Fibroblast of pulmonary artery (primary cell): Measurements from ENCODE around the gene CAPN5.

Experiments
- DNase-seq: peaks from one replicate; pipeline ENCODE4 v3.0.0-alpha.2; 2010; ENCODE audit warnings: low read depth
- H3K4me3 ChIP-seq: replicated peaks from 2 replicates; pipeline ENCODE4 v1.5.1; 2011; ENCODE audit warnings: low read depth, mild to moderate bottlenecking, control low read depth, low read length, moderate library complexity
- CTCF ChIP-seq: IDR thresholded peaks from 2 replicates; pipeline ENCODE4 v1.5.1; 2011; ENCODE audit warnings: mild to moderate bottlenecking, control low read depth, low read length, inconsistent platforms; ENCODE audit errors: missing control alignments

Gene CAPN5

GRCh38 chr11:77143405-77144020 is 76.7 kb downstream of the CAPN5 start:
- no peak for TF ChIP-seq CTCF
- no peak for DNase-seq
- H3K4me3 ChIP-seq = no peak overlapping the region

GRCh38 chr11:77144196-77144856 is 77.6 kb downstream of the CAPN5 start:
- TF ChIP-seq CTCF = no peak
- no peak overlapping the region for H3K4me3 ChIP-seq
- DNase-seq = no peak

GRCh38 chr11:77144857-77145428 is 78.2 kb downstream of the CAPN5 start:
- no peak overlapping the region for H3K4me3 ChIP-seq
- no peak for TF ChIP-seq CTCF
- no peak for DNase-seq

- no peak for DNase-seq
- no peak for TF ChIP-seq CTCF
- no peak overlapping the region for H3K4me3 ChIP-seq
Measured at GRCh38 chr11:77146261-77147035, 79.7 kb downstream of the CAPN5 start.

GRCh38 chr11:77147036-77147315 is 80.2 kb downstream of the CAPN5 start:
- H3K4me3 ChIP-seq = no peak overlapping the region
- no peak for DNase-seq
- no peak for TF ChIP-seq CTCF

GRCh38 chr11:77147668-77148321 is 81.0 kb downstream of the CAPN5 start:
- no peak overlapping the region for H3K4me3 ChIP-seq
- no peak for TF ChIP-seq CTCF
- no peak for DNase-seq
